ENCODE results near the gene TXNDC5. TPM values are rescaled to one million over a fixed set of nuclear protein-coding genes. Genes with fewer than 3 reads are reported as not detected.

The TXNDC5 gene
- polyA plus RNA-seq, 2 of the 4 experiments (the other 2 are of a cell fraction) = 115 to 134 TPM

GRCh38 chr6:7909323-7910276 is 988 bp downstream of the TXNDC5 start:
- peaks cover 12% of the 10 kb centered on the region; the same call in 2 of the 3 replicates for H3K4me1 ChIP-seq
- H3K4me3 ChIP-seq = peak overlapping the region; percentile 99
- H3K4me2 ChIP-seq = peak overlapping the region; percentile 100
- H3K9me3 ChIP-seq = no peaks in the 10 kb centered on the region
- H3K27ac ChIP-seq = peak overlapping the region; percentile 98 to 99
- DNase-seq (ENCODE audit: low read depth in 1 of 2, low spot score in 1 of 2) (peak; percentile 46 to 49), FAIRE-seq (no peak), ATAC-seq (peak; percentile 78 to 83)
- TF ChIP-seq PHF8 (IDR thresholded peaks at IDR 0.05; ENCODE audit: borderline replicate concordance, low read depth) (peak; percentile 16; the same call in 1 of the 2 replicates), MAX (IDR thresholded peaks at IDR 0.05) (peak; percentile 93), MYC (IDR thresholded peaks at IDR 0.05; ENCODE audit: borderline replicate concordance, low read length) (peak; percentile 54; the same call in 1 of the 2 replicates), POLR2A (IDR thresholded peaks at IDR 0.05; ENCODE audit: low read length) (peak; percentile 19; the same call in 1 of the 2 replicates), ZNF302 (CRISPR knock-in tag; IDR thresholded peaks at IDR 0.05) (no peak), CEBPB (IDR thresholded peaks at IDR 0.05) (no peak)
- TF ChIP-seq, protein P1, sequence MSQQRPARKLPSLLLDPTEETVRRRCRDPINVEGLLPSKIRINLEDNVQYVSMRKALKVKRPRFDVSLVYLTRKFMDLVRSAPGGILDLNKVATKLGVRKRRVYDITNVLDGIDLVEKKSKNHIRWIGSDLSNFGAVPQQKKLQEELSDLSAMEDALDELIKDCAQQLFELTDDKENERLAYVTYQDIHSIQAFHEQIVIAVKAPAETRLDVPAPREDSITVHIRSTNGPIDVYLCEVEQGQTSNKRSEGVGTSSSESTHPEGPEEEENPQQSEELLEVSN (IDR thresholded peaks at IDR 0.05; ENCODE audit: borderline replicate concordance, low read depth) = peak; percentile 53
- ChIA-PET CTCF (interaction anchor here (0.6 to 1.6 kb wide), 3 partner anchors 10 to 186 kb away, joined by 3 to 5 read pairs (median 3); no protein-coding TSS in a partner anchor), POLR2A (interaction anchor here (0.6 to 1.1 kb wide), 3 partner anchors 184 to 212 kb away, joined by 3 read pairs; partner anchors contain the start of gene BMP6)
- WGBS (ENCODE audit: missing lambda C conversion rate) = 3% methylated on average over 13 of the region's 66 CpGs

GRCh38 chr6:7907159-7907558 is 3.4 kb downstream of the TXNDC5 start:
- CTCF ChIA-PET = interaction anchor here (1.7 kb wide), 1 partner anchor 9 kb away, joined by 4 read pairs; no protein-coding TSS in a partner anchor
- no peaks in the 10 kb centered on the region for H3K9me3 ChIP-seq
- no peak for TF ChIP-seq RARB (CRISPR knock-in tag; IDR thresholded peaks at IDR 0.05)
- TF ChIP-seq RCOR1 (IDR thresholded peaks at IDR 0.05; ENCODE audit: low read depth, low read length) = no peak
- no peak for TF ChIP-seq KDM1A (IDR thresholded peaks at IDR 0.05; ENCODE audit: low read depth)
- TF ChIP-seq FOSB (CRISPR knock-in tag; IDR thresholded peaks at IDR 0.05) = no peak
- no peak for TF ChIP-seq JUN (IDR thresholded peaks at IDR 0.05)
- TF ChIP-seq HDAC2 (IDR thresholded peaks at IDR 0.05) = no peak
- no peak for TF ChIP-seq KDM5A (IDR thresholded peaks at IDR 0.05)
- TF ChIP-seq, protein P2, sequence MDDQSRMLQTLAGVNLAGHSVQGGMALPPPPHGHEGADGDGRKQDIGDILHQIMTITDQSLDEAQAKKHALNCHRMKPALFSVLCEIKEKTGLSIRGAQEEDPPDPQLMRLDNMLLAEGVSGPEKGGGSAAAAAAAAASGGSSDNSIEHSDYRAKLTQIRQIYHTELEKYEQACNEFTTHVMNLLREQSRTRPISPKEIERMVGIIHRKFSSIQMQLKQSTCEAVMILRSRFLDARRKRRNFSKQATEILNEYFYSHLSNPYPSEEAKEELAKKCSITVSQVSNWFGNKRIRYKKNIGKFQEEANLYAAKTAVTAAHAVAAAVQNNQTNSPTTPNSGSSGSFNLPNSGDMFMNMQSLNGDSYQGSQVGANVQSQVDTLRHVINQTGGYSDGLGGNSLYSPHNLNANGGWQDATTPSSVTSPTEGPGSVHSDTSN (IDR thresholded peaks at IDR 0.05) = no peak
- TF ChIP-seq EHMT2 (IDR thresholded peaks at IDR 0.05; ENCODE audit: low read depth) = no peak
- TF ChIP-seq USF2 (IDR thresholded peaks at IDR 0.05) = no peak
- no peak for TF ChIP-seq EHF (CRISPR knock-in tag; IDR thresholded peaks at IDR 0.05)
- TF ChIP-seq HOXB13 (CRISPR knock-in tag; IDR thresholded peaks at IDR 0.05; ENCODE audit: low read depth) = no peak
- no peak for TF ChIP-seq SMC3 (IDR thresholded peaks at IDR 0.05)
- H3K4me1 ChIP-seq = peaks cover 12% of the 10 kb centered on the region; the same call in 2 of the 3 replicates
- no peak for ATAC-seq
- H3K4me2 ChIP-seq = no peak overlapping the region
- H3K4me3 ChIP-seq = no peak overlapping the region
- POLR2A ChIA-PET = no interaction called here
- H3K27ac ChIP-seq = no peak overlapping the region
- WGBS (ENCODE audit: missing lambda C conversion rate) = 92% methylated on average over 4 of the region's 4 CpGs
- no peak for DNase-seq (ENCODE audit: low read depth in 1 of 2, low spot score in 1 of 2)
- FAIRE-seq = no peak

DNA sequence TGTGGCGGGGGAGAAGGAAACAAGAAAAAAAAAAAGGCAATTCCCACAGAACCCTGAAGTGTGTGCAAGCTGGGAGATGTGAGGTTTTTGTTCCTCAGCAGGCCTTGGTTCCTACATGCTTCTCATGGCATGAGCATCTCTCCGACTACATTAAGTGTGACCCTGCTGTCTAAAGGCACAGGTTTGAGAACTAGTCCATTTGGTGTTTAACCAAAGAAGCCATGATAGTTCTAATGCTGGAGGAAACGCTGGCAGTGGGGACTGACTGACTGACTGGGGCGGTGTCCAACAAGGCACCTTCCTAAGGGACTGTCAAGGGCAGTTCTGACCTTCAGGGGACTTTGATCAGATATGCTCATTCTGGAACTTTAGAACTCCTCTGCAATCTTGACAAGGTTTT is 3.8 kb downstream of the TXNDC5 start:
- WGBS (ENCODE audit: missing lambda C conversion rate) = 95% methylated on average over 4 of the region's 4 CpGs
- H3K27ac ChIP-seq = no peak overlapping the region
- DNase-seq (ENCODE audit: low read depth in 1 of 2, low spot score in 1 of 2) (no peak), ATAC-seq (no peak), FAIRE-seq (no peak)
- H3K4me1 ChIP-seq = peaks cover 12% of the 10 kb centered on the region; the same call in 2 of the 3 replicates
- no peaks in the 10 kb centered on the region for H3K9me3 ChIP-seq
- no peak overlapping the region for H3K4me2 ChIP-seq
- ChIA-PET CTCF (interaction anchor here (1.2 kb wide), 1 partner anchor 86 kb away, joined by 3 read pairs; no protein-coding TSS in a partner anchor), POLR2A (interaction anchor here (0.9 kb wide), 1 partner anchor 33 kb away, joined by 6 read pairs; no protein-coding TSS in a partner anchor)
- H3K4me3 ChIP-seq = no peak overlapping the region
- no peak for TF ChIP-seq PHF8 (IDR thresholded peaks at IDR 0.05; ENCODE audit: borderline replicate concordance, low read depth)
- TF ChIP-seq NR3C1 (IDR thresholded peaks at IDR 0.05) = no peak
- TF ChIP-seq HOXB5 (CRISPR knock-in tag; IDR thresholded peaks at IDR 0.05) = no peak
- no peak for TF ChIP-seq SMC3 (IDR thresholded peaks at IDR 0.05)
- TF ChIP-seq, protein P2 (IDR thresholded peaks at IDR 0.05) = no peak
- no peak for TF ChIP-seq ZNF302 (CRISPR knock-in tag; IDR thresholded peaks at IDR 0.05)

Measured in A549 (cell line).